Measurements from ENCODE around the gene CFAP107. TPM values are rescaled to one million over a fixed set of nuclear protein-coding genes. Genes with fewer than 3 reads are reported as not detected.
"Not testable (repeated sequence)": the region's sequence is repeated elsewhere in the genome, so short reads cannot be mapped to it uniquely, and the experiment has no call there.

CFAP107 gene
- total RNA-seq, 1 donor from 2014 or later = not detected

DNA sequence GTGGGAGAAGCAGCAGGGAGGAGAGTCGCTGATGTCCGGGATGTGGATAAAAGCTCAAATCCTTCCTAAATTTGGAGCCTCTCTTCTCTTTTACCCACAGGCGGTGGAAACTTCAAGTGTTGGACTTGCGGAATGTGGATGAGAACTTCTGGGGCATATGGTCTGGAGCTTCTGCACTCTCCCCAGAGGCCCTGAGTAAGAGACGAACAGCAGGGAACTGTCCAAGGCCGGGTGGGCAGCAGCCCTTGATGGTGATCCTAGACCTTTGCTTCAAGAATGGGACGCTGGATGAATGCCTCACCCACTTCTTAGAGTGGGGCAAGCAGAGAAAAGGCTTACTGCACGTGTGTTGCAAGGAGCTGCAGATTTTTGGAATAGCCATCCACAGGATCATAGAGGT lies 29.4 kb downstream of the CFAP107 start:
- Mint-ChIP-seq H3K4me1 (no peaks in the 10 kb centered on the region), H3K27ac (no peak overlapping the region), H3K36me3 (ENCODE audit: low read depth) (no peaks in the 10 kb centered on the region), H3K9me3 (no peaks in the 10 kb centered on the region), H3K27me3 (peaks cover 11% of the 10 kb centered on the region), H3K4me3 (no peak overlapping the region)
- no peak for DNase-seq
- intact Hi-C loops (cut with micrococcal nuclease) = no loop called here
- TF ChIP-seq CTCF (IDR thresholded peaks at IDR 0.05) = no peak
- ChIA-PET CTCF (interaction anchor here (1.0 kb wide), 1 partner anchor 15 kb away, joined by 3 read pairs; no protein-coding TSS in a partner anchor), POLR2A (no interaction called here)
- ATAC-seq (ENCODE audit: low read depth) = no peak

DNA sequence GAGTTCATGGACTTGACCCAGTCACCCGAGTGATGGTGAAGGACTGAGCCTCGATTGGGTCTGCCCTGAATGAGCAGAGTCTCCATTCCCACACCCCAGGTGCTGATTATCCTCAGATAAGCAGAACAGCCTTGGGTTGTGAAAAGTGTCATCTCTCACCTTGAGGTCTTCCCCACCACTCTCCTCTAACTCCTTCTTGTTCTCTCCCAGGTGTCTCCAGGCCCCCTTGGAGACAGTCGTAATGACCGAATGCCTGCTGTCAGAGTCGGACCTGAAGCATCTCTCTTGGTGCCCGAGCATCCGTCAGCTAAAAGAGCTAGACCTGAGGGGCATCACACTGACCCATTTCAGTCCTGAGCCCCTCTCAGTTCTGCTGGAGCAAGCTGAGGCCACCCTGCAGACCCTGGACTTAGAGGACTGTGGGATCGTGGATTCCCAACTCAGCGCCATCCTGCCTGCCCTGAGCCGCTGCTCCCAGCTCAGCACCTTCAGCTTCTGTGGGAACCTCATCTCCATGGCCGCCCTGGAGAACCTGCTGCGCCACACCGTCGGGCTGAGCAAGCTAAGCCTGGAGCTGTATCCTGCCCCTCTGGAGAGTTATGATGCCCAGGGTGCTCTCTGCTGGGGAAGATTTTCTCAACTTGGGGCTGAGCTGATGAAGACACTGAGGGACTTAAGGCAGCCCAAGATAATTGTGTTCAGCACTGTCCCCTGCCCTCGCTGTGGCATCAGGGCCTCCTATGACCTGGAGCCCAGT lies 31.0 kb downstream of the CFAP107 start:
- ATAC-seq (ENCODE audit: low read depth) (no peak), DNase-seq (no peak)
- no peak overlapping the region for H3K27ac Mint-ChIP-seq
- no peaks in the 10 kb centered on the region for H3K4me1 Mint-ChIP-seq
- peaks cover 11% of the 10 kb centered on the region for H3K27me3 Mint-ChIP-seq
- no peak for TF ChIP-seq CTCF (IDR thresholded peaks at IDR 0.05)
- H3K9me3 Mint-ChIP-seq = no peaks in the 10 kb centered on the region
- no peaks in the 10 kb centered on the region for H3K36me3 Mint-ChIP-seq (ENCODE audit: low read depth)
- POLR2A ChIA-PET = no interaction called here
- intact Hi-C loops (cut with micrococcal nuclease) = no loop called here
- no peak overlapping the region for H3K4me3 Mint-ChIP-seq
- CTCF ChIA-PET = no interaction called here

- POLR2A ChIA-PET = no interaction called here
- no peak for DNase-seq
- no peaks in the 10 kb centered on the region for H3K4me1 Mint-ChIP-seq
- no peak for ATAC-seq (ENCODE audit: low read depth)
- no peaks in the 10 kb centered on the region for H3K9me3 Mint-ChIP-seq
- no peak for TF ChIP-seq CTCF (IDR thresholded peaks at IDR 0.05)
- CTCF ChIA-PET = no interaction called here
- H3K4me3 Mint-ChIP-seq = no peak overlapping the region
- intact Hi-C loops (cut with micrococcal nuclease) = no loop called here
- no peaks in the 10 kb centered on the region for H3K36me3 Mint-ChIP-seq (ENCODE audit: low read depth)
- no peak overlapping the region for H3K27ac Mint-ChIP-seq
- H3K27me3 Mint-ChIP-seq = peaks cover 7% of the 10 kb centered on the region
Measured at GRCh38 chr1:12778061-12778460, 32.1 kb downstream of the CFAP107 start.

DNA sequence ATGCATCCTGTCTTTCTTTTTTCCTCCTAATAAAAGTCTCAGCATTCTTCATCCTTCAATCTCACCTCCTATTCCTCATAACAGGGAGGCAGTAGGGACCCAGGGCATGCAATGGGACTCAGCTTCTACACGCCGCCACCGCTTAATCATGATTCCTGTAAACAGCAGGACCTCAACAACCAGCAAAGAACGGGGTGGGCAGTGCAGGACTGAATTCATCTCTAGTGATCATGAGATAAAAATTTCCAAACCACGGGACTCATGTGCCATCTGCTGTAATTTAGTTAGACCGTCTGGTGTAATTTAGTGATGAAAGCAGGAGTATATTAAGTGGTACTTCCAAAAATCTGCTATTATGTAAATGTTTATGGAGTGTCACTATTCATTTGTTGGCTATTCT lies 32.9 kb downstream of the CFAP107 start:
- H3K9me3 Mint-ChIP-seq = peaks cover 4% of the 10 kb centered on the region
- intact Hi-C loops (cut with micrococcal nuclease) = no loop called here
- H3K36me3 Mint-ChIP-seq (ENCODE audit: low read depth) = no peaks in the 10 kb centered on the region
- ATAC-seq (ENCODE audit: low read depth) (no peak), DNase-seq (no peak)
- H3K4me1 Mint-ChIP-seq = no peaks in the 10 kb centered on the region
- H3K27me3 Mint-ChIP-seq = peaks cover 6% of the 10 kb centered on the region
- ChIA-PET POLR2A (no interaction called here), CTCF (no interaction called here)
- no peak overlapping the region for H3K4me3 Mint-ChIP-seq
- no peak for TF ChIP-seq CTCF (IDR thresholded peaks at IDR 0.05)
- no peak overlapping the region for H3K27ac Mint-ChIP-seq

DNA sequence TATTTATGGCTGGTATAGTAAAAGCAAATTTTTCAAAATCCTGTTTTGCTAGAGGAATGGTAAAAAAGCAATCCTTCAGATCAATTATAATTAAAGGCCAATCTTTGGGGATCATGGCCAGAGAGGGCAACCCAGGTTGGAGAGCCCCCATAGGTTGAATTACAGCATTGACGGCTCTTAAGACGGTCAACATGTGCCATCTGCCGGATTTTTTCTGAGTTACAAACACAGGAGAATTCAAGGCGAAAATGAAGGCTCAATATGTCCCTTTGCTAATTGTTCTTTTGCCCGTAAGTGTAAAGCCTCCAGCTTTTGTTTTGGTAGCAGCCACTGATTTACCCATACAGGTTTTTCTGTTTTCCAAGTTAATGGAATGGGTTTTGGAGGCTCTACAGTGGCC lies 35.5 kb downstream of the CFAP107 start:
- H3K4me3 Mint-ChIP-seq; POLR2A ChIA-PET; DNase-seq; H3K27me3 Mint-ChIP-seq; intact Hi-C loops (cut with micrococcal nuclease); CTCF ChIA-PET; H3K36me3 Mint-ChIP-seq (ENCODE audit: low read depth); H3K27ac Mint-ChIP-seq; H3K4me1 Mint-ChIP-seq; ATAC-seq (ENCODE audit: low read depth): not testable (repeated sequence)
- peaks cover 12% of the 10 kb centered on the region for H3K9me3 Mint-ChIP-seq

DNA sequence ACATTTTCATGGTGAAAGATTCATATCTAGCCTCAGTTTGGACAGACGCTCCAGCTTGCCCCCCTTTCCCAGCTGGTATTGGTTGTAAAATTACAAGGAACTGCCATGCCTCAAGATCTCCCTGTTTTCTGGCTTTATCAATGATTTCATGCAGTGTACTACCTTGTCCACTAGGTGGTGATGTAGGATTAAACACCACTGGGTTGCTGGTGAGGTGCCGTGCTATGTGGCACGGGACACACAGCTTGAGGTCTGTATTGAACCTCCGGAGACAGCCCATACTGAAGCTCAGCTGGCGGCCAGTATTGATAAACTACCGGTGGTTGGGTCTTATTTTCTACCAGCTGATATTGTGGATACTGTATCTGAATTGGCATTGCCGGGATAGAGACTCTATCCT lies 37.8 kb downstream of the CFAP107 start:
- POLR2A ChIA-PET; H3K27me3 Mint-ChIP-seq; H3K27ac Mint-ChIP-seq; H3K4me3 Mint-ChIP-seq; H3K36me3 Mint-ChIP-seq (ENCODE audit: low read depth); CTCF ChIA-PET; intact Hi-C loops (cut with micrococcal nuclease); H3K4me1 Mint-ChIP-seq; ATAC-seq (ENCODE audit: low read depth); DNase-seq: not testable (repeated sequence)
- H3K9me3 Mint-ChIP-seq = peaks cover 14% of the 10 kb centered on the region

DNA sequence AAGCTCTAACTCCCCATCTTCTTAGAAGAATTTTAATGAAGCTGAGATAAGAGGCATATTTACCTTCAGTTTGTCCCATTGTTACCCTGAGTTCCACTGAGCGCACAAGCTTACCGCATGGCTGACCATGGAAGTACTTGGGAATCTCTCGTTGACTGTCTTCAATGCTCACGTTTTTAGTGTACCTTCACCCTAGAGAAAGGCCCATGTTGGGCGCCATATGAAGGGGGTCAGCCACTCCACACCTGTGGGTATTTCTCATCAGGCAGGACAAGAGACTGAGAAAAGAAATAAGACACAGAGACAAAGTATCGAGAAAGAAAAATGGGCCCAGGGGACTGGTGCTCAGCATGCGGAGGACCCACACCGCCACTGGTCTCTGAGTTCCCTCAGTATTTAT lies 38.7 kb downstream of the CFAP107 start:
- H3K36me3 Mint-ChIP-seq (ENCODE audit: low read depth); CTCF ChIA-PET; POLR2A ChIA-PET; ATAC-seq (ENCODE audit: low read depth); DNase-seq; H3K4me1 Mint-ChIP-seq; H3K27me3 Mint-ChIP-seq; intact Hi-C loops (cut with micrococcal nuclease); H3K4me3 Mint-ChIP-seq; H3K27ac Mint-ChIP-seq: not testable (repeated sequence)
- H3K9me3 Mint-ChIP-seq = peaks cover 14% of the 10 kb centered on the region

DNA sequence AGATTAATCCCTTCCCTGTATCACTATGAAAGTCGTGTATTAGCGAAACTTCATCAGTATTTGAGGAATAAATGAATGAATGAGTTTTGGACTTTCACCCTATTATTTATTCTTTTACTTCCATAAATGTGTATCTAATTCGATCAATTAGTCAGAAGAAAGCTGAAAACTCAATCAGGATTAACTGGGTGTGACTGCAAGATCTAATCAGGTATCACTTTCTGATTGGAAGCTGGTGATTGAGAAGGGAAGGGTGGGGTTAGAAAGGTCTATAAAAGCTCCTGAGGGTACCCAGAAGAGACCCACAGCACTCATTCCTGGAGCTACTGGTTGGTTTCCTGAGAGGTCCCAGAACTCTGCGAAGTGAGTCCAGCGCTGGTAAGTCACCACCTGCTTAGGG lies 45.1 kb downstream of the CFAP107 start, which contains the start of gene PRAMEF1:
TSS of gene PRAMEF1 (plus strand) at position 301 of the 400 bp plus-strand sequence. CDS start 1,831 bp downstream, outside the sequence.
- H3K27me3 Mint-ChIP-seq; POLR2A ChIA-PET; CTCF ChIA-PET; H3K4me1 Mint-ChIP-seq; H3K9me3 Mint-ChIP-seq; H3K4me3 Mint-ChIP-seq; H3K36me3 Mint-ChIP-seq (ENCODE audit: low read depth); intact Hi-C loops (cut with micrococcal nuclease); H3K27ac Mint-ChIP-seq; DNase-seq; ATAC-seq (ENCODE audit: low read depth): not testable (repeated sequence)

Data from activated B cell treated with CpG ODN at 0.5 μM for 24 hours (primary cell).